GM03348 (cell line): ENCODE results near the gene EIF4G2.

ENCODE experiments used
- DNase-seq: peaks from one replicate; pipeline ENCODE4 v3.0.0; 2012; ENCODE audit warnings: low spot score

The EIF4G2 gene

GRCh38 chr11:10771457-10771856 is 37.3 kb downstream of the EIF4G2 start:
- no peak for DNase-seq

GRCh38 chr11:10770626-10771254 is 38.0 kb downstream of the EIF4G2 start:
- DNase-seq = peak; percentile 55

- DNase-seq = no peak
These were observed 44.3 kb downstream of the EIF4G2 start for GRCh38 chr11:10764412-10764811.

- no peak for DNase-seq
These were observed 45.0 kb downstream of the EIF4G2 start for GRCh38 chr11:10763766-10764165.

- DNase-seq = no peak
These were observed 45.8 kb downstream of the EIF4G2 start for GRCh38 chr11:10762913-10763421.

GRCh38 chr11:10762185-10762584 is 46.5 kb downstream of the EIF4G2 start:
- no peak for DNase-seq

GRCh38 chr11:10761085-10761698 is 47.5 kb downstream of the EIF4G2 start:
- no peak for DNase-seq

- no peak for DNase-seq
These were observed 49.8 kb downstream of the EIF4G2 start for GRCh38 chr11:10758957-10759356.

- DNase-seq = no peak
These were observed 56.2 kb downstream of the EIF4G2 start for GRCh38 chr11:10752486-10752885.

- no peak for DNase-seq
These were observed 56.7 kb downstream of the EIF4G2 start for GRCh38 chr11:10752061-10752460.

GRCh38 chr11:10751581-10751940 is 57.2 kb downstream of the EIF4G2 start:
- DNase-seq = no peak

GRCh38 chr11:10750838-10751580 is 57.7 kb downstream of the EIF4G2 start, which contains the start of gene CTR9:
Gene CTR9 (plus strand): TSS chr11:10751246. CDS start chr11:10751413, 167 bp downstream.
- peak; percentile 91 for DNase-seq

- no peak for DNase-seq
These were observed 59.2 kb downstream of the EIF4G2 start for GRCh38 chr11:10749476-10749875.

- DNase-seq = no peak
These were observed 61.0 kb downstream of the EIF4G2 start for GRCh38 chr11:10747733-10748132.
